GM23338 (cell line): ENCODE results near the gene CD53. TPM values are rescaled to one million over a fixed set of nuclear protein-coding genes. Genes with fewer than 3 reads are reported as not detected.

Experiments
- ATAC-seq: fragments of 200-7000 bp; cut with Tn5 transposase; 3 replicates; pipeline ENCODE4 v1.9.1; 2020
- DNase-seq: peaks from one replicate; pipeline ENCODE4 v3.0.0-alpha.2; 2015; ENCODE audit warnings: low spot score
- H2AFZ ChIP-seq: fragments of 200-600 bp; sonication (generic); 2 replicates; pipeline ENCODE4 v1.8.0; 2016; ENCODE audit warnings: antibody characterized with exemption, mild to moderate bottlenecking, moderate library complexity
- H3F3A ChIP-seq: fragments of 200-600 bp; sonication (generic); replicated peaks from 2 replicates; pipeline ENCODE4 v1.8.0; 2017; ENCODE audit warnings: antibody characterized with exemption, mixed run types, low read depth
- H3K27ac ChIP-seq: fragments of 200-600 bp; sonication (generic); 2 replicates; pipeline ENCODE4 v1.6.1; 2016; ENCODE audit warnings: low read depth
- H3K27me3 ChIP-seq: fragments of 200-600 bp; sonication (generic); 2 replicates; pipeline ENCODE4 v1.8.0; 2016; ENCODE audit warnings: mild to moderate bottlenecking, mixed run types, moderate library complexity; ENCODE audit not compliant: insufficient read depth
- H3K36me3 ChIP-seq: fragments of 200-600 bp; sonication (generic); 2 replicates; pipeline ENCODE4 v1.8.0; 2016; ENCODE audit warnings: mild to moderate bottlenecking; ENCODE audit not compliant: insufficient read depth
- H3K4me1 ChIP-seq: fragments of 200-600 bp; sonication (generic); 2 replicates; pipeline ENCODE4 v1.8.0; 2016; ENCODE audit warnings: mild to moderate bottlenecking, moderate library complexity; ENCODE audit not compliant: insufficient read depth
- H3K4me2 ChIP-seq: fragments of 200-600 bp; sonication (generic); 2 replicates; pipeline ENCODE4 v1.7.1; 2017; ENCODE audit warnings: mixed run types
- H3K4me3 ChIP-seq: fragments of 200-600 bp; sonication (generic); 2 replicates; pipeline ENCODE4 v1.6.1; 2016; ENCODE audit warnings: mixed run types
- H3K79me2 ChIP-seq: fragments of 200-600 bp; sonication (generic); replicated peaks from 2 replicates; pipeline ENCODE4 v1.8.0; 2017; ENCODE audit warnings: mild to moderate bottlenecking; ENCODE audit not compliant: insufficient read depth
- H3K9me2 ChIP-seq: fragments of 200-600 bp; sonication (generic); 2 replicates; pipeline ENCODE4 v1.8.0; 2017; ENCODE audit not compliant: insufficient read depth
- H4K20me1 ChIP-seq: fragments of 200-600 bp; sonication (generic); replicated peaks from 2 replicates; pipeline ENCODE4 v1.8.0; 2017; ENCODE audit warnings: mild to moderate bottlenecking; ENCODE audit not compliant: insufficient read depth
- H3K27ac Mint-ChIP-seq: 2 replicates; pipeline ENCODE4 v1.8.0; 2020; ENCODE audit warnings: inconsistent platforms, mild to moderate bottlenecking, moderate library complexity, mixed read lengths
- H3K27me3 Mint-ChIP-seq: 3 replicates; pipeline ENCODE4 v1.8.0; 2022; ENCODE audit warnings: low read depth, mild to moderate bottlenecking, moderate library complexity, mixed read lengths, inconsistent platforms; ENCODE audit not compliant: insufficient read depth, poor library complexity
- H3K36me3 Mint-ChIP-seq: 3 replicates; pipeline ENCODE4 v1.8.0; 2021; ENCODE audit warnings: low read depth, mild to moderate bottlenecking, inconsistent platforms, moderate library complexity, mixed read lengths
- H3K4me1 Mint-ChIP-seq: 3 replicates; pipeline ENCODE4 v1.8.0; 2020; ENCODE audit warnings: mild to moderate bottlenecking, inconsistent platforms, mixed read lengths
- H3K4me3 Mint-ChIP-seq: 3 replicates; pipeline ENCODE4 v1.8.0; 2021; ENCODE audit warnings: moderate library complexity, mild to moderate bottlenecking, inconsistent platforms, mixed read lengths
- H3K9me3 Mint-ChIP-seq: 3 replicates; pipeline ENCODE4 v1.8.0; 2020; ENCODE audit warnings: moderate library complexity, mild to moderate bottlenecking, inconsistent platforms, mixed read lengths
- CREB1 ChIP-seq: fragments of 250-450 bp; sonication (Bioruptor Pico); IDR thresholded peaks from 2 replicates; pipeline ENCODE4 v1.5.0; 2020; ENCODE audit warnings: low read depth, mild to moderate bottlenecking, moderate library complexity
- ETS1 ChIP-seq: IDR thresholded peaks from 2 replicates; pipeline ENCODE4 v1.6.1; 2016; ENCODE audit warnings: antibody characterized with exemption
- EZH2 ChIP-seq: fragments of 200-600 bp; sonication (generic); IDR thresholded peaks from one replicate; pipeline ENCODE4 v1.8.0; 2017; ENCODE audit warnings: antibody characterized with exemption, mild to moderate bottlenecking, low read depth; ENCODE audit not compliant: unreplicated experiment
- EZH2phosphoT487 ChIP-seq: fragments of 200-600 bp; sonication (generic); IDR thresholded peaks from one replicate; pipeline ENCODE4 v1.8.1; 2018; ENCODE audit warnings: antibody characterized with exemption; ENCODE audit not compliant: unreplicated experiment
- JUNB ChIP-seq: IDR thresholded peaks from one replicate; pipeline ENCODE4 v1.6.1; 2016; ENCODE audit warnings: antibody characterized with exemption; ENCODE audit not compliant: unreplicated experiment
- NANOG ChIP-seq: IDR thresholded peaks from 2 replicates; pipeline ENCODE4 v1.6.1; 2016; ENCODE audit warnings: antibody characterized with exemption, borderline replicate concordance
- POLR2AphosphoS5 ChIP-seq: IDR thresholded peaks from 2 replicates; pipeline ENCODE4 v1.6.1; 2016; ENCODE audit warnings: antibody characterized with exemption, low read depth
- STAT1 ChIP-seq: IDR thresholded peaks from one replicate; pipeline ENCODE4 v1.6.1; 2016; ENCODE audit warnings: antibody characterized with exemption; ENCODE audit not compliant: unreplicated experiment
- ZNF331 ChIP-seq: fragments of 250-450 bp; sonication (Bioruptor Pico); IDR thresholded peaks from 2 replicates; pipeline ENCODE4 v1.5.0; 2020; ENCODE audit warnings: low read depth, mild to moderate bottlenecking, moderate library complexity
- polyA plus RNA-seq: library from polyadenylated mRNA; unstranded; fragments of >200 nt; fragmentation: Nextera tagmentation; extraction: Ambion mirVana; gene quantifications from 2 replicates; pipeline ENCODE4 v1.2.1, GENCODE V29; 2016
- total RNA-seq: library from RNA; depleted of rRNA; stranded (reverse); fragments of >200 nt; shearing (Covaris generic); gene quantifications from 2 replicates; pipeline ENCODE4 v1.2.3, GENCODE V29; 2014
- TF ChIP-seq, protein P1 (sequence below), 2 experiments: fragments of 200-600 bp in 1 of 2; sonication (generic) in 1 of 2; conservative IDR thresholded peaks; 2 replicates each; pipeline versions ENCODE4 v1.5.1 to v1.6.1; 2016 to 2017; ENCODE audit warnings: antibody characterized with exemption in 2 of 2, low read depth in 2 of 2, mild to moderate bottlenecking in 2 of 2, moderate library complexity in 1 of 2
- TF ChIP-seq, protein P2 (sequence below): fragments of 250-450 bp; sonication (Bioruptor Pico); IDR thresholded peaks from 2 replicates; pipeline ENCODE4 v1.5.0; 2020; ENCODE audit warnings: mild to moderate bottlenecking, moderate library complexity

The CD53 gene
- total and polyA plus RNA-seq, 2 experiments from 2014 or later: 0.28 to 0.70 TPM

DNA sequence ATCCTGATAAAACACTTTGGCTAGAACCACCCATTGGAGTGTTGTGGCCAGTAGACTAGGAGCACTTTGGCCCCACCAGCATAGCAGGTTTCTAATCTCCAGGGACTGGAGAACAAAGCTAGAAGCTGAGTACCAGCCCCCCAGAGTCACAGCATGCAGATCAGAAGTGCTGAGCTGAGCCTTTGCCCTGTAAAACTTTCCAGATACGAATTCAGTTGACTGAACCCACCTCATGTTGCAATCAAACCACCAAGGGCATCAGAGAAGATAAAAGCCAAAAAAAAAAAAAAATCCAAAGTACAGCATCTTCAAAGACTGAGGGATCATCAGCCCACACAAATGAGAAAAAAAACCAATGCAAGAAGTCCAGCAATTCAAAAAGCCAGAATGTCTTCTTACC lies 8.7 kb upstream of the CD53 start (continued):
- TF ChIP-seq CREB1: no peak
- no peak for TF ChIP-seq JUNB
- TF ChIP-seq ETS1: no peak
- TF ChIP-seq, protein P1, sequence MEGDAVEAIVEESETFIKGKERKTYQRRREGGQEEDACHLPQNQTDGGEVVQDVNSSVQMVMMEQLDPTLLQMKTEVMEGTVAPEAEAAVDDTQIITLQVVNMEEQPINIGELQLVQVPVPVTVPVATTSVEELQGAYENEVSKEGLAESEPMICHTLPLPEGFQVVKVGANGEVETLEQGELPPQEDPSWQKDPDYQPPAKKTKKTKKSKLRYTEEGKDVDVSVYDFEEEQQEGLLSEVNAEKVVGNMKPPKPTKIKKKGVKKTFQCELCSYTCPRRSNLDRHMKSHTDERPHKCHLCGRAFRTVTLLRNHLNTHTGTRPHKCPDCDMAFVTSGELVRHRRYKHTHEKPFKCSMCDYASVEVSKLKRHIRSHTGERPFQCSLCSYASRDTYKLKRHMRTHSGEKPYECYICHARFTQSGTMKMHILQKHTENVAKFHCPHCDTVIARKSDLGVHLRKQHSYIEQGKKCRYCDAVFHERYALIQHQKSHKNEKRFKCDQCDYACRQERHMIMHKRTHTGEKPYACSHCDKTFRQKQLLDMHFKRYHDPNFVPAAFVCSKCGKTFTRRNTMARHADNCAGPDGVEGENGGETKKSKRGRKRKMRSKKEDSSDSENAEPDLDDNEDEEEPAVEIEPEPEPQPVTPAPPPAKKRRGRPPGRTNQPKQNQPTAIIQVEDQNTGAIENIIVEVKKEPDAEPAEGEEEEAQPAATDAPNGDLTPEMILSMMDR (conservative IDR thresholded peaks at IDR 0.05; ENCODE audit: low read depth in 2 of 2): no peak

DNA sequence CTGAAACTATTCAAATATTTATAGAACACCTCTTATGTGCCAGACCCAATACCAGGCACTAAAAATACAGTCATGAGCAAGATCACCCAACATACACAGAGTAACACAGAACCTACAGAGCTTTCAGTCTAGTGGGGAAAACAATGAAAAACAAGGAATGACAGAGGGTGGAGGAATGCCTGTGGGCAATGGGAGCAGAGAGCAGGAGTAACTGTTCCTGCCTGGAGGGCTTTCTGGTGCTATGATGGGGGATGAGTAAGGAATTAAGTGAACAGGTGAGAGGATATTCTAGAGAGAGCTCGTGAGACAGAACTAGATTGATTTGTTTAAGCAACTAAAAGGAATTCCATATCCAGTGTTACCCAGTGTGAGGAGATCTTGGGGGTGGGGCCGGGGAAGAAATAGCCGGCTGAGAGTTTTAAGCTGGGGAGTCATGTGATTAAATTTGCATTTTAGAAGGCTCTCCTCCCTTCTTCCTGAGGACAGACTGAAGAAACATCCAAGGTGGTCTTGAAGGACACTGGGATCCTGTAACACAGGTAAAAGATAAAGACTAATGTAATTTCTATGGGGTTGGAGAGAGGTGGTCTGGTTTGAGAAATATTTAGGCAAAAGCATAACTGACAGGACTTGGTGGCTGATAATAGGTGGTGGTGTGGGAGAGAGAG lies 2.1 kb upstream of the CD53 start:
- no peaks in the 10 kb centered on the region for H3K27me3 ChIP-seq
- peaks cover 5% of the 10 kb centered on the region; the same call in 1 of the 2 replicates for H3K9me2 ChIP-seq
- 0 out of 2 replicates have a peak overlapping the region, but pooled peaks have one; percentile 58 for H3K4me2 ChIP-seq
- H3K4me1 Mint-ChIP-seq: peaks cover 17% of the 10 kb centered on the region
- no peak overlapping the region for H3K4me3 Mint-ChIP-seq
- no peaks in the 10 kb centered on the region for H4K20me1 ChIP-seq
- no peaks in the 10 kb centered on the region for H3K36me3 ChIP-seq
- H3K27ac ChIP-seq: no peak overlapping the region
- no peak overlapping the region for H3K4me3 ChIP-seq
- H3K9me3 Mint-ChIP-seq: no peaks in the 10 kb centered on the region; the same call in 2 of the 3 replicates
- no peak overlapping the region for H3K27ac Mint-ChIP-seq
- peaks cover 10% of the 10 kb centered on the region; the same call in 1 of the 2 replicates for H3K4me1 ChIP-seq
- H3K79me2 ChIP-seq: no peaks in the 10 kb centered on the region
- H3K36me3 Mint-ChIP-seq: no peaks in the 10 kb centered on the region
- ATAC-seq (no peak; the same call in 1 of the 3 replicates), DNase-seq (peak; percentile 11)
- peaks cover 1% of the 10 kb centered on the region for H3K27me3 Mint-ChIP-seq
- H2AFZ ChIP-seq: peak overlapping the region; percentile 93
- no peaks in the 10 kb centered on the region for H3F3A ChIP-seq
- TF ChIP-seq, protein P1 (conservative IDR thresholded peaks at IDR 0.05; ENCODE audit: low read depth in 2 of 2): no peak
- TF ChIP-seq EZH2 (no peak), CREB1 (no peak), NANOG (no peak), JUNB (no peak), EZH2phosphoT487 (no peak), ZNF331 (CRISPR knock-in tag) (no peak), POLR2AphosphoS5 (no peak), STAT1 (no peak)
- TF ChIP-seq, protein P2, sequence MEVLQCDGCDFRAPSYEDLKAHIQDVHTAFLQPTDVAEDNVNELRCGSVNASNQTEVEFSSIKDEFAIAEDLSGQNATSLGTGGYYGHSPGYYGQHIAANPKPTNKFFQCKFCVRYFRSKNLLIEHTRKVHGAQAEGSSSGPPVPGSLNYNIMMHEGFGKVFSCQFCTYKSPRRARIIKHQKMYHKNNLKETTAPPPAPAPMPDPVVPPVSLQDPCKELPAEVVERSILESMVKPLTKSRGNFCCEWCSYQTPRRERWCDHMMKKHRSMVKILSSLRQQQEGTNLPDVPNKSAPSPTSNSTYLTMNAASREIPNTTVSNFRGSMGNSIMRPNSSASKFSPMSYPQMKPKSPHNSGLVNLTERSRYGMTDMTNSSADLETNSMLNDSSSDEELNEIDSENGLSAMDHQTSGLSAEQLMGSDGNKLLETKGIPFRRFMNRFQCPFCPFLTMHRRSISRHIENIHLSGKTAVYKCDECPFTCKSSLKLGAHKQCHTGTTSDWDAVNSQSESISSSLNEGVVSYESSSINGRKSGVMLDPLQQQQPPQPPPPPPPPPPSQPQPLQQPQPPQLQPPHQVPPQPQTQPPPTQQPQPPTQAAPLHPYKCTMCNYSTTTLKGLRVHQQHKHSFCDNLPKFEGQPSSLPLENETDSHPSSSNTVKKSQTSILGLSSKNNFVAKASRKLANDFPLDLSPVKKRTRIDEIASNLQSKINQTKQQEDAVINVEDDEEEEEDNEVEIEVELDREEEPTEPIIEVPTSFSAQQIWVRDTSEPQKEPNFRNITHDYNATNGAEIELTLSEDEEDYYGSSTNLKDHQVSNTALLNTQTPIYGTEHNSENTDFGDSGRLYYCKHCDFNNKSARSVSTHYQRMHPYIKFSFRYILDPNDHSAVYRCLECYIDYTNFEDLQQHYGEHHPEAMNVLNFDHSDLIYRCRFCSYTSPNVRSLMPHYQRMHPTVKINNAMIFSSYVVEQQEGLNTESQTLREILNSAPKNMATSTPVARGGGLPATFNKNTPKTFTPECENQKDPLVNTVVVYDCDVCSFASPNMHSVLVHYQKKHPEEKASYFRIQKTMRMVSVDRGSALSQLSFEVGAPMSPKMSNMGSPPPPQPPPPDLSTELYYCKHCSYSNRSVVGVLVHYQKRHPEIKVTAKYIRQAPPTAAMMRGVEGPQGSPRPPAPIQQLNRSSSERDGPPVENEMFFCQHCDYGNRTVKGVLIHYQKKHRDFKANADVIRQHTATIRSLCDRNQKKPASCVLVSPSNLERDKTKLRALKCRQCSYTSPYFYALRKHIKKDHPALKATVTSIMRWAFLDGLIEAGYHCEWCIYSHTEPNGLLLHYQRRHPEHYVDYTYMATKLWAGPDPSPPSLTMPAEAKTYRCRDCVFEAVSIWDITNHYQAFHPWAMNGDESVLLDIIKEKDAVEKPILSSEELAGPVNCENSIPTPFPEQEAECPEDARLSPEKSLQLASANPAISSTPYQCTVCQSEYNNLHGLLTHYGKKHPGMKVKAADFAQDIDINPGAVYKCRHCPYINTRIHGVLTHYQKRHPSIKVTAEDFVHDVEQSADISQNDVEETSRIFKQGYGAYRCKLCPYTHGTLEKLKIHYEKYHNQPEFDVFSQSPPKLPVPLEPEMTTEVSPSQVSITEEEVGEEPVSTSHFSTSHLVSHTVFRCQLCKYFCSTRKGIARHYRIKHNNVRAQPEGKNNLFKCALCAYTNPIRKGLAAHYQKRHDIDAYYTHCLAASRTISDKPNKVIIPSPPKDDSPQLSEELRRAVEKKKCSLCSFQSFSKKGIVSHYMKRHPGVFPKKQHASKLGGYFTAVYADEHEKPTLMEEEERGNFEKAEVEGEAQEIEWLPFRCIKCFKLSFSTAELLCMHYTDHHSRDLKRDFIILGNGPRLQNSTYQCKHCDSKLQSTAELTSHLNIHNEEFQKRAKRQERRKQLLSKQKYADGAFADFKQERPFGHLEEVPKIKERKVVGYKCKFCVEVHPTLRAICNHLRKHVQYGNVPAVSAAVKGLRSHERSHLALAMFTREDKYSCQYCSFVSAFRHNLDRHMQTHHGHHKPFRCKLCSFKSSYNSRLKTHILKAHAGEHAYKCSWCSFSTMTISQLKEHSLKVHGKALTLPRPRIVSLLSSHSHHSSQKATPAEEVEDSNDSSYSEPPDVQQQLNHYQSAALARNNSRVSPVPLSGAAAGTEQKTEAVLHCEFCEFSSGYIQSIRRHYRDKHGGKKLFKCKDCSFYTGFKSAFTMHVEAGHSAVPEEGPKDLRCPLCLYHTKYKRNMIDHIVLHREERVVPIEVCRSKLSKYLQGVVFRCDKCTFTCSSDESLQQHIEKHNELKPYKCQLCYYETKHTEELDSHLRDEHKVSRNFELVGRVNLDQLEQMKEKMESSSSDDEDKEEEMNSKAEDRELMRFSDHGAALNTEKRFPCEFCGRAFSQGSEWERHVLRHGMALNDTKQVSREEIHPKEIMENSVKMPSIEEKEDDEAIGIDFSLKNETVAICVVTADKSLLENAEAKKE (CRISPR knock-in tag): no peak
